ENCODE results near the gene ABCA2. TPM values are rescaled to one million over a fixed set of nuclear protein-coding genes. Genes with fewer than 3 reads are reported as not detected.

ABCA2 gene
- total RNA-seq, 1 experiment from 2014 or later: 22.6 TPM

DNA sequence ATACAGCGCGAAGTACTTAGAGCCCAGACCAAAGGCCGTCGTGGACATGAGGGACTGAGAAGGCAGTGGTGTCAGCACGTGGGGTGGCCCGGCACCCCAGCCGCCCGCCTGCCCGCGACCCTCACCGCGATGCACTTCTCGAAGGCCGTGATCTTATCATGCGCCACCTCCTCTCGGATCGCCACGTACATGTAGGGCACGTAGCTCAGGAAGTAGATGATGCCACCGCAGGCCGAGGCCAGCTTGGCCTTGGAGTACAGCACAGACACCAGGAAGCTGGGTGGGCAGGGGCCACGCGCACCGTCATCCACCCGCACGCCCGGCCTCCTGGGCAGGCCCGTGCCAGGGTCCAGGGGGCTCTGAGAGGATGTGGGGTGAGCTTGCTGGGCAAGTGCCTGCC, 11.0 kb downstream of the ABCA2 start:
- no TSS peak for BruUV-seq (replicated peaks)
- Histone ChIP-seq H3K4me1 (peaks cover under 1% of the 10 kb centered on the region), H3K36me3 (ENCODE audit: control insufficient read depth, insufficient read depth, low read length) (no peaks in the 10 kb centered on the region; the same call in none of the 2 replicates), H3K9me3 (no peaks in the 10 kb centered on the region), H3K4me3 (ENCODE audit: low read depth, low read length) (no peak overlapping the region), H3K27me3 (replicated peaks; ENCODE audit: control insufficient read depth, insufficient read depth, low read length) (no peaks in the 10 kb centered on the region)
- H3K27ac Mint-ChIP-seq (ENCODE audit: unreplicated experiment): no peak overlapping the region
- intact Hi-C loops (cut with micrococcal nuclease; ENCODE audit: unreplicated experiment): no loop called here
- H3K9me3 Mint-ChIP-seq (ENCODE audit: unreplicated experiment): no peaks in the 10 kb centered on the region
- H3K4me3 Mint-ChIP-seq (ENCODE audit: unreplicated experiment): no peak overlapping the region
- POLR2A ChIA-PET: no interaction called here
- no peaks in the 10 kb centered on the region for H3K27me3 Mint-ChIP-seq (ENCODE audit: insufficient read depth, unreplicated experiment)
- peaks cover 15% of the 10 kb centered on the region for H3K36me3 Mint-ChIP-seq (ENCODE audit: insufficient read depth, unreplicated experiment)
- TF ChIP-seq, protein P1, sequence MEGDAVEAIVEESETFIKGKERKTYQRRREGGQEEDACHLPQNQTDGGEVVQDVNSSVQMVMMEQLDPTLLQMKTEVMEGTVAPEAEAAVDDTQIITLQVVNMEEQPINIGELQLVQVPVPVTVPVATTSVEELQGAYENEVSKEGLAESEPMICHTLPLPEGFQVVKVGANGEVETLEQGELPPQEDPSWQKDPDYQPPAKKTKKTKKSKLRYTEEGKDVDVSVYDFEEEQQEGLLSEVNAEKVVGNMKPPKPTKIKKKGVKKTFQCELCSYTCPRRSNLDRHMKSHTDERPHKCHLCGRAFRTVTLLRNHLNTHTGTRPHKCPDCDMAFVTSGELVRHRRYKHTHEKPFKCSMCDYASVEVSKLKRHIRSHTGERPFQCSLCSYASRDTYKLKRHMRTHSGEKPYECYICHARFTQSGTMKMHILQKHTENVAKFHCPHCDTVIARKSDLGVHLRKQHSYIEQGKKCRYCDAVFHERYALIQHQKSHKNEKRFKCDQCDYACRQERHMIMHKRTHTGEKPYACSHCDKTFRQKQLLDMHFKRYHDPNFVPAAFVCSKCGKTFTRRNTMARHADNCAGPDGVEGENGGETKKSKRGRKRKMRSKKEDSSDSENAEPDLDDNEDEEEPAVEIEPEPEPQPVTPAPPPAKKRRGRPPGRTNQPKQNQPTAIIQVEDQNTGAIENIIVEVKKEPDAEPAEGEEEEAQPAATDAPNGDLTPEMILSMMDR (IDR thresholded peaks at IDR 0.05; ENCODE audit: insufficient read depth in 1 of 2, low read depth in 1 of 2, low read length in 1 of 2, severe bottlenecking in 1 of 2, unreplicated experiment in 1 of 2): no peak
- DNase-seq: no peak
- CTCF ChIA-PET: no interaction called here
- H3K4me1 Mint-ChIP-seq (ENCODE audit: low read depth, unreplicated experiment): peaks cover 2% of the 10 kb centered on the region

DNA sequence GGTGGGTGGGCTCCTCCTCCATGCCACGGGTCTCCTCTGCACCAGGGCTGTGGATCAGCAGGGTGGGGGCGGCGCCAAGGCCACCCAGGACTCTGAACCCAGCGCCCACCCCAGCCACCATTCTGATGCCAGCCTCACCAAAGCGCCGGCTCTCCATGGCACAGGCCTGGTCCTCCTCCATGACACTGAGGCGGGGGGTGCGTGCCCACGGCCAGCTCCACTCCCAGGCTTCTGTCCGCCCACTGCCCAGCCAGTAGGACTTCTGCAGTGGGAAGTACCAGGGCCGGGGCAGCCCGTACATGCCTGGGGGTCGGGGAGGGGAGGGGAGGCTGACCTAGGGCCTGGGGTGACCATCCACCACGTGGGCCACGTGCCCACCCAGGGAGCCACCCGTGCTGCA, 11.6 kb downstream of the ABCA2 start:
- TF ChIP-seq, protein P1 (IDR thresholded peaks at IDR 0.05; ENCODE audit: insufficient read depth in 1 of 2, low read depth in 1 of 2, low read length in 1 of 2, severe bottlenecking in 1 of 2, unreplicated experiment in 1 of 2): no peak
- Histone ChIP-seq H3K27me3 (replicated peaks; ENCODE audit: control insufficient read depth, insufficient read depth, low read length) (no peaks in the 10 kb centered on the region), H3K36me3 (ENCODE audit: control insufficient read depth, insufficient read depth, low read length) (no peaks in the 10 kb centered on the region; the same call in none of the 2 replicates), H3K4me3 (ENCODE audit: low read depth, low read length) (no peak overlapping the region), H3K9me3 (no peaks in the 10 kb centered on the region), H3K4me1 (no peaks in the 10 kb centered on the region)
- BruUV-seq (replicated peaks): no TSS peak
- Mint-ChIP-seq H3K4me1 (ENCODE audit: low read depth, unreplicated experiment) (no peaks in the 10 kb centered on the region), H3K9me3 (ENCODE audit: unreplicated experiment) (no peaks in the 10 kb centered on the region), H3K27ac (ENCODE audit: unreplicated experiment) (no peak overlapping the region), H3K4me3 (ENCODE audit: unreplicated experiment) (no peak overlapping the region), H3K36me3 (ENCODE audit: insufficient read depth, unreplicated experiment) (peaks cover 8% of the 10 kb centered on the region), H3K27me3 (ENCODE audit: insufficient read depth, unreplicated experiment) (no peaks in the 10 kb centered on the region)
- intact Hi-C loops (cut with micrococcal nuclease; ENCODE audit: unreplicated experiment): no loop called here
- POLR2A ChIA-PET: no interaction called here
- DNase-seq: no peak
- CTCF ChIA-PET: no interaction called here

DNA sequence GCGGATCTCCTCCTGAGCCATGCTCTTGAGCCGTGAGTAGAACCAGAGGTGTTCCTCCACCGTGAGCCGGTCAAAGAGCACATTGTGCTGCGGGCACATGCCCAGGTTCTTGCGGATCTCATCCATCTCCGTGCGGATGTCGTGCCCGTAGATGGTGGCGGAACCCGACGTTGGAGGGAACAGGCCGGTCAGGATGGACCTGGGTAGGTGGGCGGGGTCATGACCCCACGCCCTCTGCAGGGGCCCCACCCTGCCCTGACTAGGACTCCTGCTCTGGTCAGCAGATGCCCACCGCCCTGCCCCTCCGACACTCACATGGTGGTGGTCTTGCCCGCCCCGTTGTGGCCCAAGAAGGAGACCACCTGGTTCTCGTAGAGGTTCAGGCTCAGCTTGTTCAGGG, 12.1 kb downstream of the ABCA2 start:
- Histone ChIP-seq H3K36me3 (ENCODE audit: control insufficient read depth, insufficient read depth, low read length) (no peaks in the 10 kb centered on the region; the same call in none of the 2 replicates), H3K27me3 (replicated peaks; ENCODE audit: control insufficient read depth, insufficient read depth, low read length) (no peaks in the 10 kb centered on the region), H3K4me1 (no peaks in the 10 kb centered on the region), H3K4me3 (ENCODE audit: low read depth, low read length) (no peak overlapping the region), H3K9me3 (no peaks in the 10 kb centered on the region)
- peaks cover 6% of the 10 kb centered on the region for H3K36me3 Mint-ChIP-seq (ENCODE audit: insufficient read depth, unreplicated experiment)
- ChIA-PET POLR2A (no interaction called here), CTCF (no interaction called here)
- no peak overlapping the region for H3K27ac Mint-ChIP-seq (ENCODE audit: unreplicated experiment)
- H3K4me1 Mint-ChIP-seq (ENCODE audit: low read depth, unreplicated experiment): no peaks in the 10 kb centered on the region
- H3K9me3 Mint-ChIP-seq (ENCODE audit: unreplicated experiment): no peaks in the 10 kb centered on the region
- no peak for DNase-seq
- no peak overlapping the region for H3K4me3 Mint-ChIP-seq (ENCODE audit: unreplicated experiment)
- no peaks in the 10 kb centered on the region for H3K27me3 Mint-ChIP-seq (ENCODE audit: insufficient read depth, unreplicated experiment)
- TF ChIP-seq, protein P1 (IDR thresholded peaks at IDR 0.05; ENCODE audit: insufficient read depth in 1 of 2, low read depth in 1 of 2, low read length in 1 of 2, severe bottlenecking in 1 of 2, unreplicated experiment in 1 of 2): no peak
- BruUV-seq (replicated peaks): no TSS peak
- intact Hi-C loops (cut with micrococcal nuclease; ENCODE audit: unreplicated experiment): no loop called here

Measured in Caco-2 (cell line).